Measurements from ENCODE around the gene SMIM10L2A.

SMIM10L2A gene

DNA sequence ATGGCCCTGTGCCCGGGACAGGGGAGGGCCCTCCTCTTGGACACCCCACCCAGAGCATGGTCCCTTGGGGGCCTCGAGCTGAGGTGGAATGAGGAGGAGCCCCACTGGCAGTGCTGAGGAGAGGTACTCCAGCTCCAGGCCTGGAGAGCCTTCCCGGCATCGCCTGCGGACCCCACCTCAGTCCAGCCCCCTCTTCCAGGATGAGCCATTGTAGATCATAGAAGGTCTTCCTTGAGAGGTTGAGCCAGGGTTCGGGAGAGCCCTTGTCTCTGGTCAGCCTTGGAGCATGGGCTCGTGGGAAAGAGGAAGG, 16.9 kb downstream of the SMIM10L2A start:
- no peaks in the 10 kb centered on the region for H3F3A ChIP-seq (ENCODE audit: insufficient read depth, low read length)

DNA sequence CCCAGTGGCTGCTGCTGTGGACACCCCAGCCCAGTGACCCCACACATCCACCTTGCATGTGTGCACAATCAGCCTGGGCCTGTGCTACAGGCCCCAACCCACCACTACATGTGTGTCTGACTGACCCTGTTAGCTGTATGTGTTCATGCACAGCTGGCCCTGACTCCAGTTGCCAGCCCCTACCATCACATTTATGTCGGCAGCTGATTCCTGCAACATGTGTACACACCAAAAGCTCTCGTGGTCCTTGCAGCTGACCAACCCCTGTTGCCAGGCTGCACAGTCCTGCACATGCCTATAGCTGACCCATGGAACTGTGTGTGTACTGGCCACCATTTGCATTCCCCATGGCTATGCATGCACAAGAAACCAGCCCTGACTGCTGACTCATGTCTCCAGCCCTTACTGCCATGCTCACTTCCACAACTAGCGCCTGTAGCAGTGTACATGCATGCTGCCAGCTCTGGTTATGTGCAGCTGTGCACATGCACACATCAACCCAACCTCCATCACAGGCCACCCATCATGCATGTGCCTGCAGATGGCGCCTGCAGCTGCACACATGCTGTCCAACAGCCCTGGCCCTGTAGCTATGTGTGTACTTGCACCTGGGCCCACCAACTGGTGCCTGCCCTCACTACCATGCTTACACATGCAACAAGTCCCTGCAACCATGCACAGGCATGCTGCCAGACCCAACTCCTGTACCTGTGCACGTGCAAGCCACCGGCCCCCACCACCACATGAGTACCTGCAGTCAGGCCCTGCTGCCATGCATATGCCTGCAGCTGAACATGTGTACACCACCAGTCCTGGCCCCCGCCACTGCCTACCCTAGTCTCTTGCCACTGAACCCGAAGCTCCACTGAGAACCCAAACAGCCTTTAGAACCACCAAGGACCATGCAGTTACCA, 28.1 kb downstream of the SMIM10L2A start:
- TF ChIP-seq EZH2phosphoT487 (IDR thresholded peaks at IDR 0.05; ENCODE audit: low read length) (no peak), EZH2 (optimal IDR thresholded peaks at IDR 0.05; ENCODE audit: low read depth, low read length) (no peak)
- TF ChIP-seq, protein P1, sequence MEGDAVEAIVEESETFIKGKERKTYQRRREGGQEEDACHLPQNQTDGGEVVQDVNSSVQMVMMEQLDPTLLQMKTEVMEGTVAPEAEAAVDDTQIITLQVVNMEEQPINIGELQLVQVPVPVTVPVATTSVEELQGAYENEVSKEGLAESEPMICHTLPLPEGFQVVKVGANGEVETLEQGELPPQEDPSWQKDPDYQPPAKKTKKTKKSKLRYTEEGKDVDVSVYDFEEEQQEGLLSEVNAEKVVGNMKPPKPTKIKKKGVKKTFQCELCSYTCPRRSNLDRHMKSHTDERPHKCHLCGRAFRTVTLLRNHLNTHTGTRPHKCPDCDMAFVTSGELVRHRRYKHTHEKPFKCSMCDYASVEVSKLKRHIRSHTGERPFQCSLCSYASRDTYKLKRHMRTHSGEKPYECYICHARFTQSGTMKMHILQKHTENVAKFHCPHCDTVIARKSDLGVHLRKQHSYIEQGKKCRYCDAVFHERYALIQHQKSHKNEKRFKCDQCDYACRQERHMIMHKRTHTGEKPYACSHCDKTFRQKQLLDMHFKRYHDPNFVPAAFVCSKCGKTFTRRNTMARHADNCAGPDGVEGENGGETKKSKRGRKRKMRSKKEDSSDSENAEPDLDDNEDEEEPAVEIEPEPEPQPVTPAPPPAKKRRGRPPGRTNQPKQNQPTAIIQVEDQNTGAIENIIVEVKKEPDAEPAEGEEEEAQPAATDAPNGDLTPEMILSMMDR (IDR thresholded peaks at IDR 0.05; ENCODE audit: low read length) = no peak
- Histone ChIP-seq H4K20me1 (ENCODE audit: insufficient read depth, low read length) (no peaks in the 10 kb centered on the region), H3K4me1 (ENCODE audit: low read length) (no peaks in the 10 kb centered on the region), H3K27ac (ENCODE audit: low read length) (no peak overlapping the region), H3K27me3 (replicated peaks; ENCODE audit: insufficient read depth, low read length) (no peaks in the 10 kb centered on the region), H3K79me2 (ENCODE audit: low read length) (no peaks in the 10 kb centered on the region), H3K9me3 (replicated peaks; ENCODE audit: insufficient read depth, low read length) (no peaks in the 10 kb centered on the region), H3K4me3 (ENCODE audit: low read length) (no peak overlapping the region), H3K9me2 (replicated peaks; ENCODE audit: insufficient read depth, low read length) (no peaks in the 10 kb centered on the region), H3K36me3 (replicated peaks; ENCODE audit: insufficient read depth, low read length) (no peaks in the 10 kb centered on the region), H3K4me2 (ENCODE audit: low read depth, low read length) (no peak overlapping the region), H2AFZ (ENCODE audit: low read length) (no peak overlapping the region), H3F3A (ENCODE audit: insufficient read depth, low read length) (no peaks in the 10 kb centered on the region), H3K9ac (ENCODE audit: low read length) (no peak overlapping the region)
- DNase-seq = no peak

More for the DNA sequence above, 16.9 kb downstream of the SMIM10L2A start:
- Histone ChIP-seq H3K36me3 (replicated peaks; ENCODE audit: insufficient read depth, low read length) (no peaks in the 10 kb centered on the region), H3K27ac (ENCODE audit: low read length) (no peak overlapping the region), H4K20me1 (ENCODE audit: insufficient read depth, low read length) (no peaks in the 10 kb centered on the region), H2AFZ (ENCODE audit: low read length) (no peak overlapping the region), H3K4me2 (ENCODE audit: low read depth, low read length) (no peak overlapping the region), H3K9me3 (replicated peaks; ENCODE audit: insufficient read depth, low read length) (no peaks in the 10 kb centered on the region), H3K27me3 (replicated peaks; ENCODE audit: insufficient read depth, low read length) (no peaks in the 10 kb centered on the region), H3K4me3 (ENCODE audit: low read length) (no peak overlapping the region), H3K4me1 (ENCODE audit: low read length) (no peaks in the 10 kb centered on the region), H3K9ac (ENCODE audit: low read length) (no peak overlapping the region), H3K9me2 (replicated peaks; ENCODE audit: insufficient read depth, low read length) (no peaks in the 10 kb centered on the region), H3K79me2 (ENCODE audit: low read length) (no peaks in the 10 kb centered on the region)
- DNase-seq = no peak
- no peak for TF ChIP-seq EZH2phosphoT487 (IDR thresholded peaks at IDR 0.05; ENCODE audit: low read length)
- TF ChIP-seq, protein P1 (IDR thresholded peaks at IDR 0.05; ENCODE audit: low read length) = no peak
- TF ChIP-seq EZH2 (optimal IDR thresholded peaks at IDR 0.05; ENCODE audit: low read depth, low read length) = no peak

DNA sequence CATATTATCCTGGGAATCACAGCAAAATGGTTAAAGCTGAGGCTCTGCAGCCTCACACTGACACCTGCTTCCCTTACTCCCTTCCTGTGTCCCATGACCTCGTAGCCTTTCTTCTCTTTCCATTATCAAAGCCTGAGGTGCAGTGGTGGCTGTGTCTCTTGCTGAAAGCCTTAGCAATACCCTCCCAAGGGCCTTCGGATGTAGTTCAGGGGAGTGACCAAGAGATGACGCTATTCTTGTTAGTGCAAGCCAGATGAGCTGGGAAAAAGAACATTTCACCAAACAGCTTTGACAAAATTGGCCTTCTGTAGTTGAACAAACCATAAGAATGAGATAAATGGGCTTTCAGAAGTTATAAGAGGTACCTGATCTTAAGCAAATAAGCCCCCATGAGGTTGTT, 31.6 kb downstream of the SMIM10L2A start:
- no peaks in the 10 kb centered on the region for H3K9me2 ChIP-seq (replicated peaks; ENCODE audit: insufficient read depth, low read length)
- H3K36me3 ChIP-seq (replicated peaks; ENCODE audit: insufficient read depth, low read length) = no peaks in the 10 kb centered on the region
- H2AFZ ChIP-seq (ENCODE audit: low read length) = no peak overlapping the region
- H4K20me1 ChIP-seq (ENCODE audit: insufficient read depth, low read length) = no peaks in the 10 kb centered on the region
- TF ChIP-seq EZH2 (optimal IDR thresholded peaks at IDR 0.05; ENCODE audit: low read depth, low read length) (no peak), EZH2phosphoT487 (IDR thresholded peaks at IDR 0.05; ENCODE audit: low read length) (no peak)
- TF ChIP-seq, protein P1 (IDR thresholded peaks at IDR 0.05; ENCODE audit: low read length) = no peak
- no peak overlapping the region for H3K4me2 ChIP-seq (ENCODE audit: low read depth, low read length)
- H3K27ac ChIP-seq (ENCODE audit: low read length) = no peak overlapping the region
- no peak overlapping the region for H3K9ac ChIP-seq (ENCODE audit: low read length)
- no peaks in the 10 kb centered on the region for H3K79me2 ChIP-seq (ENCODE audit: low read length)
- H3K4me1 ChIP-seq (ENCODE audit: low read length) = no peaks in the 10 kb centered on the region
- H3F3A ChIP-seq (ENCODE audit: insufficient read depth, low read length) = no peaks in the 10 kb centered on the region
- H3K27me3 ChIP-seq (replicated peaks; ENCODE audit: insufficient read depth, low read length) = no peaks in the 10 kb centered on the region
- no peaks in the 10 kb centered on the region for H3K9me3 ChIP-seq (replicated peaks; ENCODE audit: insufficient read depth, low read length)
- DNase-seq = no peak
- H3K4me3 ChIP-seq (ENCODE audit: low read length) = no peak overlapping the region
